A549 treated with CpdA at 1 μM for 4 hours (cell line): ENCODE results near the gene NLRP8. TPM values are rescaled to one million over a fixed set of nuclear protein-coding genes. Genes with fewer than 3 reads are reported as not detected.

Experiments
- total RNA-seq: library from RNA; stranded (reverse); fragments of 200-300 nt; extraction: Qiagen RNA extraction; gene quantifications from 5 replicates; pipeline ENCODE4 v1.2.3, GENCODE V29; 2022; ENCODE audit warnings: low read depth

Gene NLRP8
- total RNA-seq = not detected in 5 replicates

DNA sequence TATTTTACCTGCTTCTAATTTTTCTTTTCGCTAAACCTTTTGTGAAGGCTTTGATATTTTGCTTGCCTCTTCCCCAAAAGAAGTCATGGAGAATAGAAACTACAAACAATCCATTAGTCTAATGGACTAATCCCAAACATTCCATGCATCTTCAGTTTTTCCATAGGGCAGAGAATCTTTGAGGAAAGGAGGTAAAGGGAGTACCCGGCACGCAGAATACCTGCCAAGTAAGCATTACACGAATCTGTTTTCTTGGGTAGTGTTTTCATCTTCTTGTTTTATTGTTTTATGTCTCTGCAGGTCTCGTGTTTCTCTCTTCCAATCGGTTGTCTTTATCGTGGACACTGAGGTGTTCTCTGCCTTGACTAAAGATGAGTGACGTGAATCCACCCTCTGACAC, at the start of gene NLRP8:
TSS of gene NLRP8 (plus strand) at position 301 of the 400 bp plus-strand sequence.

DNA sequence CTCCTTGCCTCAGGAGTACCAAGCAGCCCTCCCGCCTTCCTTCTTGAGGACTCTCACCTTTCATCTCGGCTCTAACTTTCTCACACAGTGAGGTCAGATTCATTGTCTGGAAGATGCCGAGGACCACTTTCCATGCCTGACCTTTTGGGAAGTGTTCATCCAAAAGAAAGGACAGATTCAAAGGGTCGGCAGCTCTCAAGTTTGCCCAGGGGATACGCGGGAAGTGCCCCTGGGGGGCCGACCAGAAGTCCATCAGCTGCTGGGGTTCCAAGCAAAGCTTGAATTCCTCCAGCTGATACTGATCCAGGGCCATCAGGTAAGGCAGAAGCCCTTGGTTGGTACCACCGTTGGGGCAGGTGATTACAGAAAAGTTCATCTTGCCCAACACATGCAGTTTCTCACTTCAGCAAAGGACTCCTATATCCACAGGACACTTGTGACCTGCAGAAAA, 15.7 kb upstream of the NLRP8 start, which contains the start of gene NLRP13:
TSS of gene NLRP13 (minus strand) at position 401 of the 451 bp plus-strand sequence. CDS start at position 376, 25 bp downstream.

DNA sequence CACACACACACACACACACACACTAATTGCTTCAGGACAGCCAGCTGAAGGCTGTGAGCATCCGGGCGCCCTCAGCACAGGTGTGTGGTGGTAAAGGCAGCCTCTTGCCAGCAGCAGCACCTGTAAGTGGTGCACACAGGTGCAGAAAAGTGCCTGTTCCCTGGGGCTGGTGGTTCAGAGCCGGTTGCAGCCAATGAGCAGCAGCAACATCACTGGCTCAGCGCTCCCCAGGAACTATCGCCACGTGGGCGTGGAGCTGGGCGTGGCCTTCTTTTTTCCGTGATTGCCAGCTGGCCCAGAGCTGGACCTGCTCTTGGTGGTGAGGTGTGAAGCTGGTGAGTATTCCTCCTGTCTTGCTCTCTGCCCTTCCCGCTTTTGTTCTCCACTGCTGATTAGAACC, 38.9 kb downstream of the NLRP8 start, which contains the start of gene NLRP5:
TSS of gene NLRP5 (plus strand) at position 289 of the 400 bp plus-strand sequence.

Other genes with a start within 250 kb of the NLRP8 start
- gene NLRP9, start 209.4 kb upstream of the NLRP8 start, total RNA-seq = not detected in 5 replicates
- 0.37 to 0.58 TPM (median 0.42 TPM) in 5 replicates for gene RFPL4A, start 188.7 kb upstream of the NLRP8 start, total RNA-seq
- not detected in 5 replicates for gene RFPL4AL1, start 178.7 kb upstream of the NLRP8 start, total RNA-seq
- 0.01 to 0.06 TPM (median 0.06 TPM) in 3 of 5 replicates, not detected in the others for gene NLRP11, start 115.8 kb upstream of the NLRP8 start, total RNA-seq
- not detected in 5 replicates for gene NLRP4, start 111.3 kb upstream of the NLRP8 start, total RNA-seq
- not detected in 5 replicates for gene NLRP13, start 15.5 kb upstream of the NLRP8 start, total RNA-seq
- gene NLRP5, start 38.9 kb downstream of the NLRP8 start, total RNA-seq = not detected in 5 replicates
- 24.6 to 49.2 TPM (median 45.2 TPM) in 5 replicates for gene ZNF787, start 173.5 kb downstream of the NLRP8 start, total RNA-seq
- 17.0 to 32.9 TPM (median 30.4 TPM) in 5 replicates for gene ZNF444, start 193.5 kb downstream of the NLRP8 start, total RNA-seq
- not detected in 5 replicates for gene GALP, start 228.2 kb downstream of the NLRP8 start, total RNA-seq
- 0.03 TPM in 1 of 5 replicates, not detected in the others for gene ZSCAN5B, start 250.0 kb downstream of the NLRP8 start, total RNA-seq